Kidney tubule cell (primary cell): ENCODE measurements around the gene MAP1A.
A peak's percentile ranks its signal among the peaks of the same experiment; 100 is the strongest.

Experiments
- DNase-seq: peaks from one replicate; pipeline ENCODE4 v3.0.0-alpha.2; 2018; ENCODE audit warnings: low spot score

MAP1A gene

GRCh38 chr15:43511012-43511885, 6.2 kb upstream of the MAP1A start:
- peak; percentile 39 for DNase-seq

- DNase-seq, result no peak
Measured at GRCh38 chr15:43513550-43513949, 3.9 kb upstream of the MAP1A start.

GRCh38 chr15:43514241-43515057, 3.0 kb upstream of the MAP1A start:
- DNase-seq, result no peak

GRCh38 chr15:43515741-43516140, 1.7 kb upstream of the MAP1A start:
- DNase-seq, result no peak

- DNase-seq, result no peak
Measured at GRCh38 chr15:43516185-43516584, 1.2 kb upstream of the MAP1A start.

GRCh38 chr15:43516801-43517353, 531 bp upstream of the MAP1A start:
- DNase-seq, result no peak

DNA sequence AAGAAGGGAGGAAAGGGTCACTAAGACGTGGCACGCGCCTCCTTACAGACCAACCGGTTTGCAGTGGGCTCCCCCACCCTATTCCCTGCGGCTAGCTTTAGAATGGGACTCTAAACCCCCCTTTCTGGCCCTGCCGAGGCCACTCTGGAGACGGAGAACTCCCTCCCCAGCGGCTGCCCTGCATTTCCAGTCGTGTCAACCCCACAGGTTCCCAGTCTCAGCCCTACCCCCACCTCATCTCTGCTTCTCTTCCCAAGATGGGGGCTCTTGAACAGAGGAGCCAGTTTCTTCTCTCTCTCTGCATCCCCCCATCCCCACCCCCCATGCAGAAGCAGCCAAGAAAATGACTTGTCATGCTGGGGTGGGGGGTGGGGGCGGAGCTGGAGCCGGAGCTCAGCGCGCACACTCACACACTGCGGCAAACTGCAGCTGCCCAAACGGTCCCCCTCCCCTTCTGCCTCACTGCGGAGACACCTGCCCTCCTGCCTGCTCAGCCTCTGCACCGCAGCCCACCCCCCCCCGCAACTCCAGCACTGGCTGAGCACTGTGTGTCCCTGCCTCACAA, 871 bp downstream of the MAP1A start:
- DNase-seq, result no peak

GRCh38 chr15:43519196-43519595, 1.8 kb downstream of the MAP1A start:
- DNase-seq, result no peak

- DNase-seq, result no peak
Measured at GRCh38 chr15:43520138-43520537, 2.7 kb downstream of the MAP1A start.

GRCh38 chr15:43521419-43521818, 4.0 kb downstream of the MAP1A start:
- no peak for DNase-seq

DNA sequence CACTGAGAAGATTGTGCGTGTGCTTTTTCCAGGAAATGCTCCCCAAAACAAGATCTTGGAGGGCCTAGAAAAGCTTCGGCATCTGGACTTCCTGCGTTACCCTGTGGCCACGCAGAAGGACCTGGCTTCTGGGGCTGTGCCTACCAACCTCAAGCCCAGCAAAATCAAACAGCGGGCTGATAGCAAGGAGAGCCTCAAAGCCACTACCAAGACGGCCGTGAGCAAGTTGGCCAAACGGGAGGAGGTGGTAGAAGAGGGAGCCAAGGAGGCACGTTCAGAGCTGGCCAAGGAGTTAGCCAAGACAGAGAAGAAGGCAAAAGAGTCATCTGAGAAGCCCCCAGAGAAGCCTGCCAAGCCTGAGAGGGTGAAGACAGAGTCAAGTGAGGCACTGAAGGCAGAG, 4.8 kb downstream of the MAP1A start:
- no peak for DNase-seq

GRCh38 chr15:43523646-43524045, 6.2 kb downstream of the MAP1A start:
- no peak for DNase-seq

DNA sequence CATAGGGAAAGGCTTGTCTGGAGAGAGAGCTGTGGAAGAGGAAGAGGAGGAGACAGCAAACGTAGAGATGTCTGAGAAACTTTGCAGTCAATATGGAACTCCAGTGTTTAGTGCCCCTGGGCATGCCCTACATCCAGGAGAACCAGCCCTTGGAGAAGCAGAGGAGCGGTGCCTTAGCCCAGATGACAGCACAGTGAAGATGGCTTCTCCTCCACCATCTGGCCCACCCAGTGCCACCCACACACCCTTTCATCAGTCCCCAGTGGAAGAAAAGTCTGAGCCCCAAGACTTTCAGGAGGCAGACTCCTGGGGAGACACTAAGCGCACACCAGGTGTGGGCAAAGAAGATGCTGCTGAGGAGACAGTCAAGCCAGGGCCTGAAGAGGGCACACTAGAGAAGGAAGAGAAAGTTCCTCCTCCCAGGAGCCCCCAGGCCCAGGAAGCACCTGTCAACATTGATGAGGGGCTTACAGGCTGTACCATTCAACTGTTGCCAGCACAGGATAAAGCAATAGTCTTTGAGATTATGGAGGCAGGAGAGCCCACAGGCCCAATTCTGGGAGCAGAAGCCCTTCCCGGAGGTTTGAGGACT, 6.9 kb downstream of the MAP1A start:
- no peak for DNase-seq

DNA sequence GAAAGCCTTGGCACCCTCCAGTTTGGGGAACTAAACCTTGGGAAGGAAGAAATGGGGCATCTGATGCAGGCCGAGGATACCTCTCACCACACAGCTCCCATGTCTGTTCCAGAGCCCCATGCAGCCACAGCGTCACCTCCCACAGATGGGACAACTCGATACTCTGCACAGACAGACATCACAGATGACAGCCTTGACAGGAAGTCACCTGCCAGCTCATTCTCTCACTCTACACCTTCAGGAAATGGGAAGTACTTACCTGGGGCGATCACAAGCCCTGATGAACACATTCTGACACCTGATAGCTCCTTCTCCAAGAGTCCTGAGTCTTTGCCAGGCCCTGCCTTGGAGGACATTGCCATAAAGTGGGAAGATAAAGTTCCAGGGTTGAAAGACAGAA, 7.7 kb downstream of the MAP1A start:
- no peak for DNase-seq

DNA sequence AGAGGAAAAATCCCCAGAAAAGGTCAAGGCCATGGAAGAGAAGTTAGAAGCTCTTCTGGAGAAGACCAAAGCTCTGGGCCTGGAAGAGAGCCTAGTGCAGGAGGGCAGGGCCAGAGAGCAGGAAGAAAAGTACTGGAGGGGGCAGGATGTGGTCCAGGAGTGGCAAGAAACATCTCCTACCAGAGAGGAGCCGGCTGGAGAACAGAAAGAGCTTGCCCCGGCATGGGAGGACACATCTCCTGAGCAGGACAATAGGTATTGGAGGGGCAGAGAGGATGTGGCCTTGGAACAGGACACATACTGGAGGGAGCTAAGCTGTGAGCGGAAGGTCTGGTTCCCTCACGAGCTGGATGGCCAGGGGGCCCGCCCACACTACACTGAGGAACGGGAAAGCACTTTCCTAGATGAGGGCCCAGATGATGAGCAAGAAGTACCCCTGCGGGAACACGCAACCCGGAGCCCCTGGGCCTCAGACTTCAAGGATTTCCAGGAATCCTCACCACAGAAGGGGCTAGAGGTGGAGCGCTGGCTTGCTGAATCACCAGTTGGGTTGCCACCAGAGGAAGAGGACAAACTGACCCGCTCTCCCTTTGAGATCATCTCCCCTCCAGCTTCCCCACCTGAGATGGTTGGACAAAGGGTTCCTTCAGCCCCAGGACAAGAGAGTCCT, 9.0 kb downstream of the MAP1A start:
- DNase-seq, result no peak

DNA sequence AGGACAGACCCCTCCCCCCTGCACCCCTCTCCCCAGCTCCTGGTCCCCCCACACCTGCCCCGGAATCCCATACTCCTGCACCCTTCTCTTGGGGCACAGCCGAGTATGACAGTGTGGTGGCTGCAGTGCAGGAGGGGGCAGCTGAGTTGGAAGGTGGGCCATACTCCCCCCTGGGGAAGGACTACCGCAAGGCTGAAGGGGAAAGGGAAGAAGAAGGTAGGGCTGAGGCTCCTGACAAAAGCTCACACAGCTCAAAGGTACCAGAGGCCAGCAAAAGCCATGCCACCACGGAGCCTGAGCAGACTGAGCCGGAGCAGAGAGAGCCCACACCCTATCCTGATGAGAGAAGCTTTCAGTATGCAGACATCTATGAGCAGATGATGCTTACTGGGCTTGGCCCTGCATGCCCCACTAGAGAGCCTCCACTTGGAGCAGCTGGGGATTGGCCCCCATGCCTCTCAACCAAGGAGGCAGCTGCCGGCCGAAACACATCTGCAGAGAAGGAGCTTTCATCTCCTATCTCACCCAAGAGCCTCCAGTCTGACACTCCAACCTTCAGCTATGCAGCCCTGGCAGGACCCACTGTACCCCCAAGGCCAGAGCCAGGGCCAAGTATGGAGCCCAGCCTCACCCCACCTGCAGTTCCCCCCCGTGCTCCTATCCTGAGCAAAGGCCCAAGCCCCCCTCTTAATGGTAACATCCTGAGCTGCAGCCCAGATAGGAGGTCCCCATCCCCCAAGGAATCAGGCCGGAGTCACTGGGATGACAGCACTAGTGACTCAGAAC, 9.8 kb downstream of the MAP1A start:
- DNase-seq, result no peak

DNA sequence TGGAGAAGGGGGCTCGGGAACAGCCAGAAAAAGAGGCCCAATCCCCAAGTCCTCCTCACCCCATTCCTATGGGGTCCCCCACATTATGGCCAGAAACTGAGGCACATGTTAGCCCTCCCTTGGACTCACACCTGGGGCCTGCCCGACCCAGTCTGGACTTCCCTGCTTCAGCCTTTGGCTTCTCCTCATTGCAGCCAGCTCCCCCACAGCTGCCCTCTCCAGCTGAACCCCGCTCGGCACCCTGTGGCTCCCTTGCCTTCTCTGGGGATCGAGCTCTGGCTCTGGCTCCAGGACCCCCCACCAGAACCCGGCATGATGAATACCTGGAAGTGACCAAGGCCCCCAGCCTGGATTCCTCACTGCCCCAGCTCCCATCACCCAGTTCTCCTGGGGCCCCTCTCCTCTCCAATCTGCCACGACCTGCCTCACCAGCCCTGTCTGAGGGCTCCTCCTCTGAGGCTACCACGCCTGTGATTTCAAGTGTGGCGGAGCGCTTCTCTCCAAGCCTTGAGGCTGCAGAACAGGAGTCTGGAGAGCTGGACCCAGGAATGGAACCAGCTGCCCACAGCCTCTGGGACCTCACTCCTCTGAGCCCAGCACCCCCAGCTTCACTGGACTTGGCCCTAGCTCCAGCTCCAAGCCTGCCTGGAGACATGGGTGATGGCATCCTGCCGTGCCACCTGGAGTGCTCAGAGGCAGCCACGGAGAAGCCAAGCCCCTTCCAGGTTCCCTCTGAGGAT, 10.6 kb downstream of the MAP1A start:
- DNase-seq, result no peak

GRCh38 chr15:43528542-43529007, 11.2 kb downstream of the MAP1A start:
- no peak for DNase-seq

GRCh38 chr15:43529141-43529540, 11.7 kb downstream of the MAP1A start:
- no peak for DNase-seq
